ENCODE measurements around the gene MTUS2. TPM values are rescaled to one million over a fixed set of nuclear protein-coding genes. Genes with fewer than 3 reads are reported as not detected.

Gene MTUS2
- polyA plus RNA-seq, 2 of the 4 experiments (the other 2 are of a cell fraction) = not detected

- ATAC-seq (peak in 1 of 2 experiments; percentile 54; a peak in 1 of 6 replicates), DNase-seq (ENCODE audit: low read depth in 1 of 2, low spot score in 1 of 2) (no peak), FAIRE-seq (no peak)
- H3K4me3 ChIP-seq = no peak overlapping the region
- ChIA-PET CTCF (interaction anchor here (0.6 to 1.6 kb wide), 2 partner anchors 7 to 608 kb away, joined by 3 to 4 read pairs; no protein-coding TSS in a partner anchor), POLR2A (no interaction called here)
- TF ChIP-seq GATA3 (IDR thresholded peaks at IDR 0.05; ENCODE audit: borderline replicate concordance) = no peak
- no peak for TF ChIP-seq JUNB (IDR thresholded peaks at IDR 0.05)
- no peak for TF ChIP-seq CHD4 (IDR thresholded peaks at IDR 0.05; ENCODE audit: borderline replicate concordance)
- TF ChIP-seq TFCP2L1 (CRISPR knock-in tag; IDR thresholded peaks at IDR 0.05) = no peak
- TF ChIP-seq HOXB5 (CRISPR knock-in tag; IDR thresholded peaks at IDR 0.05) = no peak
- H3K27ac ChIP-seq = no peak overlapping the region
- H3K4me2 ChIP-seq = no peak overlapping the region
- H3K9me3 ChIP-seq = no peaks in the 10 kb centered on the region
- no peaks in the 10 kb centered on the region for H3K4me1 ChIP-seq
- 44% methylated on average over 6 of the region's 6 CpGs for WGBS (ENCODE audit: missing lambda C conversion rate)
These were observed 615.2 kb downstream of the MTUS2 start for GRCh38 chr13:29435125-29435911.

GRCh38 chr13:29436291-29436690 lies 616.2 kb downstream of the MTUS2 start:
- no peak overlapping the region for H3K27ac ChIP-seq
- TF ChIP-seq ELK1 (IDR thresholded peaks at IDR 0.05; ENCODE audit: low read depth, low read length) (no peak), NPAS2 (CRISPR knock-in tag; IDR thresholded peaks at IDR 0.05; ENCODE audit: borderline replicate concordance) (no peak), JUNB (IDR thresholded peaks at IDR 0.05) (no peak), HES2 (IDR thresholded peaks at IDR 0.05) (no peak), CEBPB (IDR thresholded peaks at IDR 0.05) (no peak), ZNF302 (CRISPR knock-in tag; IDR thresholded peaks at IDR 0.05) (no peak), JUN (IDR thresholded peaks at IDR 0.05) (no peak), HOXB13 (CRISPR knock-in tag; IDR thresholded peaks at IDR 0.05; ENCODE audit: low read depth) (no peak), ZFP36 (IDR thresholded peaks at IDR 0.05; ENCODE audit: borderline replicate concordance, partially characterized antibody) (no peak), NFE2L2 (conservative IDR thresholded peaks at IDR 0.05; ENCODE audit: low read length) (no peak), HDAC2 (IDR thresholded peaks at IDR 0.05) (no peak), RFX5 (IDR thresholded peaks at IDR 0.05) (no peak)
- WGBS (ENCODE audit: missing lambda C conversion rate) = 0% methylated on average over 1 of the region's 1 CpG
- no peak overlapping the region for H3K4me2 ChIP-seq
- DNase-seq (ENCODE audit: low read depth in 1 of 2, low spot score in 1 of 2) (no peak), ATAC-seq (no peak), FAIRE-seq (no peak)
- no peaks in the 10 kb centered on the region for H3K9me3 ChIP-seq
- ChIA-PET CTCF (no interaction called here), POLR2A (no interaction called here)
- H3K4me3 ChIP-seq = no peak overlapping the region
- H3K4me1 ChIP-seq = no peaks in the 10 kb centered on the region

- no peaks in the 10 kb centered on the region for H3K4me1 ChIP-seq
- FAIRE-seq = no peak
These were observed 616.7 kb downstream of the MTUS2 start for GRCh38 chr13:29436721-29437280.

More at GRCh38 chr13:29436721-29437280, 616.7 kb downstream of the MTUS2 start:
- POLR2A ChIA-PET = no interaction called here
- TF ChIP-seq EHF (CRISPR knock-in tag; IDR thresholded peaks at IDR 0.05) = no peak
- no peak for TF ChIP-seq POLR2A (IDR thresholded peaks at IDR 0.05; ENCODE audit: low read length)
- TF ChIP-seq SREBF2 (IDR thresholded peaks at IDR 0.05) = no peak
- no peak for TF ChIP-seq RARB (CRISPR knock-in tag; IDR thresholded peaks at IDR 0.05)
- no peak for TF ChIP-seq NFE2L2 (conservative IDR thresholded peaks at IDR 0.05; ENCODE audit: low read length)
- TF ChIP-seq ZC3H11A (IDR thresholded peaks at IDR 0.05) = no peak
- TF ChIP-seq ATOH8 (CRISPR knock-in tag; IDR thresholded peaks at IDR 0.05; ENCODE audit: low read depth) = no peak
- no peak for TF ChIP-seq TP53 (CRISPR knock-in tag; IDR thresholded peaks at IDR 0.05)
- TF ChIP-seq FOSL2 (IDR thresholded peaks at IDR 0.05) = no peak
- TF ChIP-seq FOSL2 (CRISPR knock-in tag; IDR thresholded peaks at IDR 0.05) = no peak
- TF ChIP-seq USF2 (IDR thresholded peaks at IDR 0.05) = no peak
- no peak for TF ChIP-seq GATA3 (IDR thresholded peaks at IDR 0.05; ENCODE audit: borderline replicate concordance)
- TF ChIP-seq ZFP36 (IDR thresholded peaks at IDR 0.05; ENCODE audit: borderline replicate concordance, partially characterized antibody) = no peak
- TF ChIP-seq ZSCAN20 (CRISPR knock-in tag; IDR thresholded peaks at IDR 0.05) = no peak
- TF ChIP-seq EHMT2 (IDR thresholded peaks at IDR 0.05; ENCODE audit: low read depth) = no peak
- WGBS (ENCODE audit: missing lambda C conversion rate) = 67% methylated on average over 3 of the region's 3 CpGs
- ATAC-seq = no peak
- no peak overlapping the region for H3K4me2 ChIP-seq
- no peak overlapping the region for H3K4me3 ChIP-seq
- no peak overlapping the region for H3K27ac ChIP-seq
- H3K9me3 ChIP-seq = no peaks in the 10 kb centered on the region
- no peak for DNase-seq (ENCODE audit: low read depth in 1 of 2, low spot score in 1 of 2)
- CTCF ChIA-PET = no interaction called here
